IgD-negative memory B cell (primary cell): ENCODE measurements around the gene GRWD1. TPM values are rescaled to one million over a fixed set of nuclear protein-coding genes. Genes with fewer than 3 reads are reported as not detected.

Source experiments
- H3K27ac Mint-ChIP-seq, 3 donors: one replicate each; pipeline ENCODE4 v1.8.0; 2020 to 2022; ENCODE audit warnings: mild to moderate bottlenecking in 3 of 3, mixed read lengths in 3 of 3, moderate library complexity in 1 of 3
- H3K27me3 Mint-ChIP-seq: one replicate; pipeline ENCODE4 v1.8.0; 2021; ENCODE audit warnings: mixed read lengths
- H3K36me3 Mint-ChIP-seq: one replicate; pipeline ENCODE4 v1.8.0; 2020; ENCODE audit warnings: mild to moderate bottlenecking, mixed read lengths
- H3K4me1 Mint-ChIP-seq, 3 donors: one replicate each; pipeline ENCODE4 v1.8.0; 2020 to 2022; ENCODE audit warnings: mixed read lengths in 3 of 3, mild to moderate bottlenecking in 1 of 3
- H3K4me3 Mint-ChIP-seq, 4 donors: one replicate each; pipeline ENCODE4 v1.8.0; 2020 to 2022; ENCODE audit warnings: mild to moderate bottlenecking in 4 of 4, mixed read lengths in 4 of 4, moderate library complexity in 3 of 4
- H3K9me3 Mint-ChIP-seq, 3 donors: one replicate each; pipeline ENCODE4 v1.8.0; 2020 to 2021; ENCODE audit warnings: mixed read lengths in 3 of 3, mild to moderate bottlenecking in 1 of 3
- polyA plus RNA-seq: library from polyadenylated mRNA; unstranded; fragments of 300-500 nt; fragmentation: Illumina TruSeq; gene quantifications from one replicate; pipeline ENCODE4 v1.2.3, GENCODE V29; 2021

GRWD1 gene
- polyA plus RNA-seq, 1 donor from 2014 or later, result 40.3 TPM

DNA sequence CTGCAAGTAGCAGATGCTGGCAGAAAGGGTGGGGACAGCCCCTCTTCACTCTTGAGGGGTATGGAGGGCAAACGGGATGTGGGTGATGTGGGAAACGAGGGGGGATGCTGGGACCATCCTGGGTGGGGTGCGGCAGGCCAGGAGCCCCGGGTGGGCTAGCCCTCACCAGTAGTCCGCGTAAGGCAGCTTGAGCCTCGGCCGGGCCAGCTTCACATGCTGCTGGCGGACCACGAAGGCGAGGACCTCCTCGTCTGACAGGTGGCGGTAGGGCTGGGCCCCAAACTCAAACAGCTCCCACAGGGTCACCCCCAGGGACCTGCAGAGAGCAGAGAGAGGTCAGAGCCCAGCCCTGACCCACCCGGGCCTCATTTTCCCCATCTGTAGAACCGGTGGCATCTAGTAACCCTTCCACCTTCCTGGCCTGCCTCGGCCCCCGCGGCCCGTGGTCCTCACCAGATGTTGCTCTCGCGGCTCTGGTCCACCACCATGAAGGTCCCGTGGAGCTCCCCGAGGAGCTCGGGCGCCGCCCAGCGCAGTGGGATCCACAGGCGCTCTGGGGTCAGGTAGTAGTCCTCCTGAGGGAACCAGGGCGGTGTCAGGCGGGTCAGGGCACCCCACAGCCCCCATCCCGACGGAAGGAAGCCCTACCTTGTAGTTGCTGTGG lies 55.2 kb downstream of the GRWD1 start:
- Mint-ChIP-seq H3K27ac (no peak overlapping the region), H3K9me3 (no peaks in the 10 kb centered on the region), H3K4me1 (peaks cover 0 to 6% (median 5%) of the 10 kb centered on the region in 3 donors), H3K27me3 (peaks cover 7% of the 10 kb centered on the region), H3K4me3 (peak overlapping the region in 2 of 4 donors; percentile 34 to 79), H3K36me3 (no peaks in the 10 kb centered on the region)

- H3K4me1 Mint-ChIP-seq, result peaks cover 0 to 6% (median 5%) of the 10 kb centered on the region in 3 donors
- no peaks in the 10 kb centered on the region for H3K9me3 Mint-ChIP-seq
- H3K27ac Mint-ChIP-seq, result peak overlapping the region in 1 of 3 donors; percentile 91
- peak overlapping the region in 3 of 4 donors; percentile 34 to 79 (median 60) for H3K4me3 Mint-ChIP-seq
- H3K36me3 Mint-ChIP-seq, result no peaks in the 10 kb centered on the region
- peaks cover 7% of the 10 kb centered on the region for H3K27me3 Mint-ChIP-seq
Measured at GRCh38 chr19:48501494-48502349, 55.9 kb downstream of the GRWD1 start.

DNA sequence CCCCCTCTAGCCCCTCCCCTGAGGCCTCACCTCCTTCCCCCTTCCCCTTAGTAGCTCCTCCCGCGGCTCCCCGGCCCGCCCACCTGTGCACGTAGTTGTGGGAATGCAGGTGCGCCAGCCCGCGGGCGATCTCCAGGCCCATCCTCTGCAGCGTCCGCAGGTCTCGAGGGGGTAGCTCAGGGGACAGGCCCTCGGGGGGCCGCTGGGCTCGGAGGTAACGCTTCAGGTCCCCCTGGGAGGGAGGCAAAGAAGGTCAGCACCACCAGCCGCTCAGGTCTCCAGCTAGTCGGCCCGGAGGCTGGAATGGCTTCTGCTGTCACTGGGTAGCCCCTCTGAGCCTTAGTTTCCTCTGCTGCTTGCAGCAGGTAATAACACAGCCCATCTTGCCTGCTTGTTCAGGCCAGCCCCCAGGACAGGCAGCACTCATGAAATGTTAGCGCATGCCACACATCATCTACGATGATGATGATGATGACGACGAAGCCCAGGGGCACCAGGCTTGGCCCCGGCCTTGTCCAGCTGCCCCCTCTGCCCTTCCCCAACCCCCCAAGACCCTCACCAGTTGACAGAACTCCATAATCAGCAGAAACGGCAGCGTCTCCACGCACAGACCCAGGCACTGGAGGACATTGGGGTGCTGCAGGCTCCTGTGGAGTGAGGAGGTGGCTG lies 56.7 kb downstream of the GRWD1 start:
- Mint-ChIP-seq H3K27me3 (peaks cover 7% of the 10 kb centered on the region), H3K4me3 (peak overlapping the region in 3 of 4 donors; percentile 48 to 79 (median 60)), H3K36me3 (no peaks in the 10 kb centered on the region), H3K27ac (no peak overlapping the region), H3K4me1 (peaks cover 0 to 6% (median 5%) of the 10 kb centered on the region in 3 donors), H3K9me3 (no peaks in the 10 kb centered on the region)

DNA sequence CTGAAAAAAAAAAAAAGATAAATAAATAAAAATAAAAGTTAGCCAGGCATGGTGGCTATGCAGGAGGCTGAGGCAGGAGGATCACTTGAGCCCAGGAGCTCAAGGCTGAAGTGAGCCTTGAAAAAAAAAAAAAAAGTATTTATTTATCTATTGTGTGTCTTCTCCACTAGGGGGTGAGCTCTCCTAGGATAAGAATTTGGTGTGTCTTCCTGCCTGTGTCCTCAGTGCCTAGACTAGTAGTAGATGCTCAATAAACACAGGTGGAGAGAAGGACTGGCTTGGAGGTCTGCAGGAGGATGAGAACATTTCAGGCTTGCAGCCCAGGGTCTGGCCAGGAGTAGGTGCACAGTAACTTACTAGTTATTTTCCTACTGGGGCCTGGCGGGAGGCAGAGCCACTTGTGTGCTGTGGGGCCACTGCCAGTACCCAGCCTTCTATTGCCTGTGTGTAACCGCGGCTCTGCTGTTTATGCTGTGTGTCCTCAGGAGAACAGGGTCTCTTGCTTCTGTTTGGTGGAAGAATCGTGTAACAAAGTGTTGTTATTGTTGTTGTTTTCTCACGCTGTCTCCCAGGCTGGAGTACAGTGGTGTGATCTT lies 60.5 kb downstream of the GRWD1 start:
- Mint-ChIP-seq H3K4me3 (no peak overlapping the region), H3K27me3 (peaks cover 10% of the 10 kb centered on the region), H3K9me3 (no peaks in the 10 kb centered on the region), H3K27ac (peak overlapping the region in 1 of 3 donors; percentile 3), H3K4me1 (peaks cover 0 to 13% (median 5%) of the 10 kb centered on the region in 3 donors), H3K36me3 (no peaks in the 10 kb centered on the region)

Other genes with a start within 250 kb of the GRWD1 start
- 85.7 TPM for gene CARD8, start 190.1 kb upstream of the GRWD1 start, polyA plus RNA-seq
- 0.30 TPM for gene ZNF114, start 175.9 kb upstream of the GRWD1 start, polyA plus RNA-seq
- gene EMP3, start 120.4 kb upstream of the GRWD1 start, polyA plus RNA-seq, result 586 TPM
- 16.2 TPM for gene TMEM143, start 82.0 kb upstream of the GRWD1 start, polyA plus RNA-seq
- not detected for gene SYNGR4, start 81.6 kb upstream of the GRWD1 start, polyA plus RNA-seq
- gene KDELR1, start 54.4 kb upstream of the GRWD1 start, polyA plus RNA-seq, result 29.2 TPM
- not detected for gene GRIN2D, start 52.3 kb upstream of the GRWD1 start, polyA plus RNA-seq
- 0.48 TPM for gene KCNJ14, start 9.6 kb downstream of the GRWD1 start, polyA plus RNA-seq
- 31.8 TPM for gene CYTH2, start 23.4 kb downstream of the GRWD1 start, polyA plus RNA-seq
- not detected for gene LMTK3, start 65.9 kb downstream of the GRWD1 start, polyA plus RNA-seq
- not detected for gene SULT2B1, start 106.2 kb downstream of the GRWD1 start, polyA plus RNA-seq
- gene SPACA4, start 160.8 kb downstream of the GRWD1 start, polyA plus RNA-seq, result not detected
- not detected for gene FAM83E, start 169.1 kb downstream of the GRWD1 start, polyA plus RNA-seq
- 2,549 TPM for gene RPL18, start 173.2 kb downstream of the GRWD1 start, polyA plus RNA-seq
- gene SPHK2, start 173.5 kb downstream of the GRWD1 start, polyA plus RNA-seq, result 11.0 TPM
- gene DBP, start 191.4 kb downstream of the GRWD1 start, polyA plus RNA-seq, result 86.1 TPM
- gene CA11, start 200.2 kb downstream of the GRWD1 start, polyA plus RNA-seq, result 11.6 TPM
- 0.66 TPM for gene NTN5, start 227.0 kb downstream of the GRWD1 start, polyA plus RNA-seq
- not detected for gene FUT2, start 250.0 kb downstream of the GRWD1 start, polyA plus RNA-seq